K562 (cell line): ENCODE results near the gene CNKSR3. TPM values are rescaled to one million over a fixed set of nuclear protein-coding genes. Genes with fewer than 3 reads are reported as not detected.

Source experiments
- ATAC-seq: fragments of 200-7000 bp; cut with Tn5 transposase; 3 replicates; pipeline ENCODE4 v1.9.1; 2020; ENCODE audit warnings: moderate library complexity
- BruUV-seq: library from RNA; stranded (reverse); fragments of 400-500 nt; replicated peaks from 2 replicates; lab custom pipeline; 2021; lab: Mats Ljungman, UMichigan
- CTCF ChIA-PET: fragments of 300-600 bp; formaldehyde crosslinking; extraction: SDS; loops from one replicate; lab custom pipeline; 2021; ENCODE audit warnings: low intra/inter-chr PET ratio; lab: Yijun Ruan, JAX
- POLR2A ChIA-PET: fragments of 300-600, 350-650 bp; sonication (Branson Sonifier 250); formaldehyde crosslinking; extraction: SDS; loops from one replicate; lab custom pipeline; 2021; ENCODE audit warnings: antibody characterized with exemption, inconsistent platforms; lab: Yijun Ruan, JAX
- DNase-seq, 4 experiments: peaks; one replicate each; pipeline versions ENCODE4 v3.0.0 to v3.0.0-alpha.2; 2011 to 2018; ENCODE audit warnings: low spot score in 3 of 4, mixed read lengths in 3 of 4; ENCODE audit errors: extremely low read depth in 1 of 4
- FAIRE-seq: peaks from 2 replicates; lab custom pipeline; 2011; peaks lifted over from hg19 to GRCh38; lab: Jason Lieb, UNC
- H2AFZ ChIP-seq: 2 replicates; pipeline ENCODE4 v1.6.0; 2011; ENCODE audit warnings: low read depth, low read length, control low read depth, inconsistent platforms
- H3K27ac ChIP-seq: fragments of 200-600 bp; 3 replicates; pipeline ENCODE4 v1.8.0; 2011; ENCODE audit warnings: low read depth, mild to moderate bottlenecking, control low read depth, inconsistent platforms, low read length, moderate library complexity, mixed read lengths; ENCODE audit errors: extremely low read depth
- H3K27me3 ChIP-seq, 2 experiments: fragments of 300-600 bp in 1 of 2; 2 replicates in 1 of 2; 3 replicates in 1 of 2; pipeline versions ENCODE4 v1.6.0 to v1.8.0; 2011; ENCODE audit warnings: inconsistent platforms in 2 of 2, low read length in 2 of 2, mild to moderate bottlenecking in 1 of 2, mixed read lengths in 1 of 2, moderate library complexity in 1 of 2; ENCODE audit not compliant: control insufficient read depth in 2 of 2, insufficient read depth in 2 of 2
- H3K36me3 ChIP-seq: fragments of 300-600 bp; 3 replicates; pipeline ENCODE4 v1.8.0; 2011; ENCODE audit warnings: mild to moderate bottlenecking, low read length, inconsistent platforms; ENCODE audit not compliant: control insufficient read depth, insufficient read depth
- H3K4me1 ChIP-seq, 2 experiments: fragments of 200-600 bp in 1 of 2; replicated peaks in 1 of 2; 2 replicates in 1 of 2; 3 replicates in 1 of 2; pipeline versions ENCODE4 v1.5.1 to v1.8.0; 2011; ENCODE audit warnings: inconsistent platforms in 2 of 2, low read length in 2 of 2, mild to moderate bottlenecking in 1 of 2, mixed read lengths in 1 of 2, moderate library complexity in 1 of 2; ENCODE audit not compliant: control insufficient read depth in 2 of 2, insufficient read depth in 2 of 2
- H3K4me2 ChIP-seq: 2 replicates; pipeline ENCODE4 v1.6.1; 2011; ENCODE audit warnings: low read length, control low read depth, inconsistent platforms, mixed read lengths; ENCODE audit not compliant: insufficient read depth
- H3K4me3 ChIP-seq: fragments of 200-600 bp; sonication (generic), shearing (Covaris generic); 2 replicates; pipeline ENCODE4 v1.5.1; 2016; ENCODE audit warnings: control low read depth, inconsistent platforms
- H3K79me2 ChIP-seq: fragments of 200-600 bp; 3 replicates; pipeline ENCODE4 v1.8.0; 2011; ENCODE audit warnings: low read length, inconsistent platforms; ENCODE audit not compliant: control insufficient read depth, insufficient read depth
- H3K9ac ChIP-seq, 2 experiments: 2 replicates each; pipeline versions ENCODE4 v1.6.0 to v1.6.1; 2011; ENCODE audit warnings: low read depth in 2 of 2, low read length in 2 of 2, control low read depth in 1 of 2, inconsistent platforms in 1 of 2, mild to moderate bottlenecking in 1 of 2, mixed read lengths in 1 of 2; ENCODE audit not compliant: insufficient read depth in 1 of 2
- H3K9me1 ChIP-seq: one replicate; pipeline ENCODE4 v1.6.0; 2011; ENCODE audit warnings: inconsistent platforms, mild to moderate bottlenecking, low read length, moderate library complexity; ENCODE audit not compliant: control insufficient read depth, insufficient read depth
- H3K9me3 ChIP-seq: replicated peaks from 2 replicates; pipeline ENCODE4 v1.5.1; 2011; ENCODE audit warnings: low read depth, low read length, inconsistent platforms; ENCODE audit not compliant: control insufficient read depth, insufficient read depth
- H4K20me1 ChIP-seq: replicated peaks from 2 replicates; pipeline ENCODE4 v1.6.1; 2011; ENCODE audit warnings: low read length, inconsistent platforms, mixed read lengths; ENCODE audit not compliant: control insufficient read depth, insufficient read depth
- THAP7 ChIP-seq: fragments of 250-450 bp; sonication (Bioruptor Pico); IDR thresholded peaks from 2 replicates; pipeline ENCODE4 v1.5.0; 2021
- ZBTB33 ChIP-seq: sonication (generic); formaldehyde crosslinking; IDR thresholded peaks from 2 replicates; pipeline ENCODE4 v1.8.1; 2023; ENCODE audit warnings: mild to moderate bottlenecking, missing genetic modification reagents
- ZNF592 ChIP-seq: fragments of 450-650 bp; IDR thresholded peaks from 2 replicates; pipeline ENCODE4 v1.6.1; 2017; ENCODE audit warnings: antibody characterized with exemption, mild to moderate bottlenecking
- WGBS: fragments of 100-300 bp; shearing (Covaris generic); methylation state at CpG from one replicate; pipeline ENCODE4 v1.1.6; 2016; ENCODE audit warnings: low coverage, mixed read lengths; ENCODE audit not compliant: insufficient coverage; ENCODE audit errors: missing lambda C conversion rate; 5-methylcytosine and 5-hydroxymethylcytosine counted together
- in situ Hi-C: fragments of 300-500 bp; cut with MboI; formaldehyde crosslinking; loops from 4 replicates; pipeline ENCODE4 v1.15.0; 2018; ENCODE audit warnings: inconsistent platforms, mixed read lengths
- intact Hi-C: fragments of 100-400 bp; cut with micrococcal nuclease; formaldehyde crosslinking; loops from 2 replicates; pipeline ENCODE4 v1.14.2; 2022
- polyA plus RNA-seq, 8 experiments: library from polyadenylated mRNA; depleted of rRNA in 4 of 8; stranded (reverse) in 5 of 8; unstranded in 3 of 8; fragments of >200 nt; fragmentation: Nextera tagmentation in 2 of 8; fragmentation: Illumina TruSeq in 1 of 8; extraction: Ambion mirVana in 2 of 8; extraction: Trizol in 1 of 8; gene quantifications; 2 replicates each; pipeline versions ENCODE4 v1.2.1 to v1.2.3, GENCODE V29; 2011 to 2014; ENCODE audit warnings: inconsistent platforms in 1 of 8, missing spikeins in 1 of 8
- total RNA-seq, 7 experiments: library from RNA; depleted of rRNA in 6 of 7; stranded (reverse); fragments of >200 nt in 6 of 7; fragmentation: Illumina TruSeq in 2 of 7; extraction: Trizol in 2 of 7; gene quantifications; 2 replicates each; pipeline versions ENCODE4 v1.2.1 to v1.2.3, GENCODE V29; 2011 to 2021; ENCODE audit warnings: low replicate concordance in 1 of 7

The CNKSR3 gene
- total and polyA plus RNA-seq, 9 of the 15 experiments (the other 6 are each of a cell fraction or from before 2014, with no cell fraction given), result 4.5 to 29.6 (median 9.5) TPM

- H3K79me2 ChIP-seq, result peaks cover 2% of the 10 kb centered on the region; the same call in 1 of the 3 replicates
- H3K9me1 ChIP-seq, result no peaks in the 10 kb centered on the region
- no peak for DNase-seq
- no peak overlapping the region for H3K9ac ChIP-seq
- H3K4me1 ChIP-seq, result peaks cover 5 to 45% of the 10 kb centered on the region in 2 experiments; a peak in 4 of 5 replicates
- ATAC-seq, result no peak
- H3K4me2 ChIP-seq, result no peak overlapping the region
- no peaks in the 10 kb centered on the region for H4K20me1 ChIP-seq
- WGBS, result 87% methylated on average over 5 of the region's 5 CpGs
- 0 out of 2 replicates have a peak, but pooled peaks have one; percentile 31 for TF ChIP-seq ZNF592
- no peak for TF ChIP-seq THAP7
- peak; percentile 95 for TF ChIP-seq ZBTB33 (CRISPR knock-in tag)
- TF ChIP-seq, all 486 proteins: peak for 2
- POLR2A ChIA-PET, result interaction anchor here (0.6 kb wide), 2 partner anchors 10 to 58 kb away, joined by 3 to 4 read pairs; no protein-coding TSS in a partner anchor
- BruUV-seq, result no TSS peak
- peak overlapping the region; percentile 67; the same call in 1 of the 2 replicates for H2AFZ ChIP-seq
- no peak for FAIRE-seq
- in situ Hi-C loops (loop anchor here (25.0 kb wide), 1 partner anchor 1529 kb away; the partner anchor contains the start of gene FBXO5), intact Hi-C loops (no loop called here)
- no peak overlapping the region for H3K4me3 ChIP-seq
- no peak overlapping the region for H3K27ac ChIP-seq
- CTCF ChIA-PET, result no interaction called here
- H3K9me3 ChIP-seq, result peaks cover 3% of the 10 kb centered on the region
- H3K36me3 ChIP-seq, result no peaks in the 10 kb centered on the region
- no peaks in the 10 kb centered on the region for H3K27me3 ChIP-seq
Observed at GRCh38 chr6:154516276-154516675, 5.8 kb upstream of the CNKSR3 start.
